GM12865 (cell line): ENCODE data around the gene FBXO11.

Experiments used
- DNase-seq: peaks from one replicate; pipeline ENCODE4 v3.0.0; 2010; ENCODE audit warnings: low read depth
- H3K4me3 ChIP-seq: 2 replicates; pipeline ENCODE4 v1.5.1; 2011; ENCODE audit warnings: mild to moderate bottlenecking, low read depth, low read length, control low read depth
- TF ChIP-seq, protein P1 (sequence below): IDR thresholded peaks from 2 replicates; pipeline ENCODE4 v1.5.1; 2011; ENCODE audit warnings: low read length, control low read depth, low read depth, inconsistent platforms; ENCODE audit not compliant: insufficient read depth; ENCODE audit errors: missing control alignments

Gene FBXO11

DNA sequence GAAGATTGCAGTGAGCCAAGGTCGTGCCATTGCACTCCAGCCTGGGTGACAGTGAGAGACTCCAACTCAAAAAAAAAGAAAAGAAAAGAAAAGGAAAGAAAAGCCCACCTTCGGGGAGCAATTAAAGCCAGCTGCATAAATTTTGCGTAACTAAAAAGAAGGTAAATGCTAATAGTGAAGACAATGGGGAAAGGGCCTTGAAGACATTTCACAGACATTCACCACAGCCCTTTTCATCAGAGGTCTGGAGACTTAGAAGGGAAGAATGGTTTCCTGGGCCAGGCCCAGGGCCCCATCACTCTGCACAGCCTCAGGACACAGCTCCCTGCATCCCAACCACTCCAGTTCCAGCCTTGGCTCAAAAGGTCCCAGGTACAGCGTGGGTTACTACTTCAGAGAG, 158.4 kb downstream of the FBXO11 start:
- DNase-seq = no peak
- H3K4me3 ChIP-seq = no peak overlapping the region
- TF ChIP-seq, protein P1, sequence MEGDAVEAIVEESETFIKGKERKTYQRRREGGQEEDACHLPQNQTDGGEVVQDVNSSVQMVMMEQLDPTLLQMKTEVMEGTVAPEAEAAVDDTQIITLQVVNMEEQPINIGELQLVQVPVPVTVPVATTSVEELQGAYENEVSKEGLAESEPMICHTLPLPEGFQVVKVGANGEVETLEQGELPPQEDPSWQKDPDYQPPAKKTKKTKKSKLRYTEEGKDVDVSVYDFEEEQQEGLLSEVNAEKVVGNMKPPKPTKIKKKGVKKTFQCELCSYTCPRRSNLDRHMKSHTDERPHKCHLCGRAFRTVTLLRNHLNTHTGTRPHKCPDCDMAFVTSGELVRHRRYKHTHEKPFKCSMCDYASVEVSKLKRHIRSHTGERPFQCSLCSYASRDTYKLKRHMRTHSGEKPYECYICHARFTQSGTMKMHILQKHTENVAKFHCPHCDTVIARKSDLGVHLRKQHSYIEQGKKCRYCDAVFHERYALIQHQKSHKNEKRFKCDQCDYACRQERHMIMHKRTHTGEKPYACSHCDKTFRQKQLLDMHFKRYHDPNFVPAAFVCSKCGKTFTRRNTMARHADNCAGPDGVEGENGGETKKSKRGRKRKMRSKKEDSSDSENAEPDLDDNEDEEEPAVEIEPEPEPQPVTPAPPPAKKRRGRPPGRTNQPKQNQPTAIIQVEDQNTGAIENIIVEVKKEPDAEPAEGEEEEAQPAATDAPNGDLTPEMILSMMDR = no peak

DNA sequence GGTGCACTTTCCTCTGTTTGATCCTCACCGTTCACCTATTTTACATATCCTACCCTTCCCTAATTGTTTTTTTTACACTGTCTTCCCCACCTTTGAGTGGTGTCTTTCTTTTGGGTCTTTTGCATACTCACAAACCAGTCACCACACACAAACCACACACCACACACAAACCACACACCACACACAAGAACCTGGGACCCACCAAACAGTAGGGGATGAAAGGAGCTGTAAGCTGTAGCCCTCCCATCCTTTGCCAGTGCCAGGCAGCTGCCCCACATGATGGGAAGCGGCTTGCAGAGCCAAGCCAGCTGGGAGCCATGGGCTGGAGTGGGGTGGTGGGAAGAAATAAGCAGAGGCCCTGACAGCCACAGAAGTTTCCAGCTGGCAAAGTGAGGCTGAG, 162.2 kb downstream of the FBXO11 start:
- TF ChIP-seq, protein P1 = no peak
- H3K4me3 ChIP-seq = no peak overlapping the region
- peak; percentile 37 for DNase-seq

DNA sequence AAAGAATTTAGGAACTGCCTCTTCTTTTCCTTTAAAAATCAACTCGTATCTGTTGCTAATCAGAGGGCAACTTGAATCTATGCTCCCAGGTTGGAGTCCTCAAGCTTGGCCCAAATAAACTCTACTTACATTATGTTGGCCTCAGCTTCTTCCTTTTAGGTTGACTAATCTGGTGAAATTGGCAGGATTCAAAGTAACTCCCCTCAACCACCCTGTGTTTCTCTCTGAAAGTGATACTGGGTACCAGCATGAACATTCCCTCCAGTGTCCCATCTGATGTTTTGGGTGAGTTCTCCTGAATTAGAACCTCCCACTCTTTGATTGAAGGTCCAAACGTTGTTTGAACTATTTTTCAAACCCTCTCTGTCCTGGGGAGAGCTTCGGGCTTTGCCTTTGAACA, 164.7 kb downstream of the FBXO11 start:
- peak; percentile 45 for DNase-seq
- TF ChIP-seq, protein P1 = no peak

DNA sequence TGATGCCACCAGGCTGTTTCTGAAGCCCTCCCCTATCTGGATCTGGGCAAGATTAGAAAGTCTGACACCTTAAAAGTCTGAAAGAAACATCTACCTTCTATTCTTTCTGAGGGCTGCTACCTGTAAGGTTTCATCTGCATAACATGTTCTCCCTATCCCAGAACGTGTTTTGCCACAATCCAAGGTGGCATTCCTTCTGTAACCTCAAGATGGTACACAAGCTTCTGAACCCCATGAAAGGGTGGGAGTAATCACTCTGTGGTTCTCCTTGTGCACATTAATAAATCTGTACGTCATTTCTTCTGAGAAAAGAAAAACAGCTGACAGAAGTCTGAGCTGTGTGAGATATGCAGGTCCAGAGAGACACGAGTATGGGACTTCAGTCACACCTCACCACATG, 165.2 kb downstream of the FBXO11 start:
- no peak overlapping the region for H3K4me3 ChIP-seq
- TF ChIP-seq, protein P1 = no peak
- DNase-seq = no peak

More for the DNA sequence above, 164.7 kb downstream of the FBXO11 start:
- no peak overlapping the region for H3K4me3 ChIP-seq
